Parathyroid adenoma (tissue), 2 donors: ENCODE measurements around the gene ANKS1A.

Experiments
- H2AFZ ChIP-seq: fragments of 300-600 bp; sonication (generic); one replicate; pipeline ENCODE4 v1.7.0; 2017; ENCODE audit warnings: antibody characterized with exemption, mild to moderate bottlenecking
- H3K27ac ChIP-seq: fragments of 300-600 bp; sonication (generic); one replicate; pipeline ENCODE4 v1.7.0; 2017
- H3K27me3 ChIP-seq: fragments of 300-600 bp; sonication (generic); one replicate; pipeline ENCODE4 v1.7.0; 2017; ENCODE audit warnings: low read length; ENCODE audit not compliant: control insufficient read depth, insufficient read depth
- H3K36me3 ChIP-seq: fragments of 300-600 bp; sonication (generic); one replicate; pipeline ENCODE4 v1.7.0; 2017; ENCODE audit warnings: low read length; ENCODE audit not compliant: control insufficient read depth, insufficient read depth
- H3K4me1 ChIP-seq: fragments of 300-600 bp; sonication (generic); one replicate; pipeline ENCODE4 v1.7.0; 2017; ENCODE audit warnings: control low read depth
- H3K4me2 ChIP-seq: fragments of 300-600 bp; sonication (generic); one replicate; pipeline ENCODE4 v1.7.0; 2017; ENCODE audit warnings: low read length
- H3K4me3 ChIP-seq: fragments of 300-600 bp; sonication (generic); one replicate; pipeline ENCODE4 v1.7.0; 2017; ENCODE audit warnings: low read depth, low read length
- H3K79me2 ChIP-seq: fragments of 300-600 bp; sonication (generic); one replicate; pipeline ENCODE4 v1.7.0; 2017; ENCODE audit warnings: control low read depth
- H3K9ac ChIP-seq: fragments of 300-600 bp; sonication (generic); one replicate; pipeline ENCODE4 v1.7.0; 2017; ENCODE audit warnings: mild to moderate bottlenecking
- H3K9me3 ChIP-seq: fragments of 300-600 bp; sonication (generic); one replicate; pipeline ENCODE4 v1.7.0; 2017; ENCODE audit warnings: low read length; ENCODE audit not compliant: control insufficient read depth
- TF ChIP-seq, protein P1 (sequence below): fragments of 300-600 bp; sonication (generic); IDR thresholded peaks from one replicate; pipeline ENCODE4 v1.7.0; 2017; ENCODE audit warnings: antibody characterized with exemption, mild to moderate bottlenecking
- donor health status: primary hyperparathyroidism.

ANKS1A gene

GRCh38 chr6:34914358-34914757 lies 25.3 kb downstream of the ANKS1A start:
- H3K4me1 ChIP-seq, result no peaks in the 10 kb centered on the region
- H3K79me2 ChIP-seq, result peaks cover 17% of the 10 kb centered on the region
- no peak overlapping the region for H3K27ac ChIP-seq
- H3K27me3 ChIP-seq, result no peaks in the 10 kb centered on the region
- no peak overlapping the region for H3K4me3 ChIP-seq
- H3K9me3 ChIP-seq, result no peaks in the 10 kb centered on the region
- H3K4me2 ChIP-seq, result no peak overlapping the region
- no peak overlapping the region for H2AFZ ChIP-seq
- no peak overlapping the region for H3K9ac ChIP-seq
- TF ChIP-seq, protein P1, sequence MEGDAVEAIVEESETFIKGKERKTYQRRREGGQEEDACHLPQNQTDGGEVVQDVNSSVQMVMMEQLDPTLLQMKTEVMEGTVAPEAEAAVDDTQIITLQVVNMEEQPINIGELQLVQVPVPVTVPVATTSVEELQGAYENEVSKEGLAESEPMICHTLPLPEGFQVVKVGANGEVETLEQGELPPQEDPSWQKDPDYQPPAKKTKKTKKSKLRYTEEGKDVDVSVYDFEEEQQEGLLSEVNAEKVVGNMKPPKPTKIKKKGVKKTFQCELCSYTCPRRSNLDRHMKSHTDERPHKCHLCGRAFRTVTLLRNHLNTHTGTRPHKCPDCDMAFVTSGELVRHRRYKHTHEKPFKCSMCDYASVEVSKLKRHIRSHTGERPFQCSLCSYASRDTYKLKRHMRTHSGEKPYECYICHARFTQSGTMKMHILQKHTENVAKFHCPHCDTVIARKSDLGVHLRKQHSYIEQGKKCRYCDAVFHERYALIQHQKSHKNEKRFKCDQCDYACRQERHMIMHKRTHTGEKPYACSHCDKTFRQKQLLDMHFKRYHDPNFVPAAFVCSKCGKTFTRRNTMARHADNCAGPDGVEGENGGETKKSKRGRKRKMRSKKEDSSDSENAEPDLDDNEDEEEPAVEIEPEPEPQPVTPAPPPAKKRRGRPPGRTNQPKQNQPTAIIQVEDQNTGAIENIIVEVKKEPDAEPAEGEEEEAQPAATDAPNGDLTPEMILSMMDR, result no peak
- no peaks in the 10 kb centered on the region for H3K36me3 ChIP-seq

DNA sequence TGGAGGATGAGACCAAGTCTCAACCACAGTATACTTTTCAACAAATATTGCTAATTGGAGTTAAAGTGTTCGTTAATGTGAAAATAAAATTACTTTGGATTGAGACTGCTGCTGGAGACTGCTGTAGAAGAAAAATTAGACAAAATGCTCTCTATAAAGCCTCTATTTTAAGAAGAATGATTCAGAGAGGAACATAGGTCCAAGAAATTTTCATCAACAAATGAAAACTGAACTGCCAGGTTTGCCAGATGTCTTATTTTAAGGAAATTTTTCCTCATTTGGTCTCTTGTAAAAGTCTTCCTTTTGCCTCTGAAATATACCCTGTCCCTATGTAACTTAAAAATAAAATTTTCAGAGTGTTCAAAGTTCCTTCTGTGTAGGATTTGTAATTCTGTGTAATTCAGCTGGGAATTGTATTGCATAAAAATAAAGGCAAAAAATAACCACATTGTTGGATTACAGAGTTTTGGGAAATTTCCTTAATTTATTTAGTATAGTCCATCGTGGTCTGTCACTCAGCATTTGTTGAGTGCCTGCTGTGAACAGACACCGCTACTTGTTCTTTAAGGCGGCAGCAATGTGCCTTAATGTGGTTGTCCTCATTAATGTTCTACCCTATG lies 27.4 kb downstream of the ANKS1A start:
- no peak overlapping the region for H3K9ac ChIP-seq
- H3K27ac ChIP-seq, result no peak overlapping the region
- TF ChIP-seq, protein P1, result no peak

DNA sequence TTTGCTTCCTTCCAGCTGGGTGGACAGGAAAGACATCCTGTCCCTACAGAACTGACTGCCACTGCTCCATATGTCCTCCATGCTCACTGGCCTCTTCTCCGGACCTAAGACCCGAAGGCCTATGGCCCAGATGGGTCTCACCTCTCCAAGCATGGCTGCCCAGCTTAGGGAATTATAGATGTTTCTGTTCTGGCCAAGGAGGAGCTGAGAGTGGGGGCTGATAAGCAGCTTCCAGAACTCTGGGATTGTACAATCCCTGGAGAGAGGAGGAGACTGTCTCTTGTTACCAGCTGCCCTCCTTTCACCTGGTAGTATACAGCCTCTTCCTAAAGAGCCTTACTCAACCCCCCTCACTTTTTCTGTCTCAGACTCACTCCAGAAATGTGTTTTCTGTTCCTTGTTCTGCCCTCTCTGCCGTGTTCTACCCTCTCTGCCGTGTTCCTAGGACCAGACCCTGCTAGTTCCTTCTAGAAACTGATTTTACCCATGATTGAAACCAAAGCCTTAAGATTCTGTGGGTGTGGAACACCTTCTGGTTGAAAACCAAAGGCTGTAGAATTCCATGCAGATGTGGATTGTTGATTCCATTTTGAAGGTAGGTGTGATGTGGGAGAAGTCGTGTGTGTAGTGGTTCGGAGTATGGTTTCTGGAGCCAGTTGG lies 28.7 kb downstream of the ANKS1A start:
- H3K79me2 ChIP-seq, result peaks cover 10% of the 10 kb centered on the region
- H3K4me3 ChIP-seq, result no peak overlapping the region
- H3K4me2 ChIP-seq, result no peak overlapping the region
- H3K4me1 ChIP-seq, result no peaks in the 10 kb centered on the region
- no peak overlapping the region for H3K27ac ChIP-seq
- H3K9me3 ChIP-seq, result no peaks in the 10 kb centered on the region
- TF ChIP-seq, protein P1, result no peak
- no peak overlapping the region for H2AFZ ChIP-seq
- H3K27me3 ChIP-seq, result no peaks in the 10 kb centered on the region
- H3K36me3 ChIP-seq, result no peaks in the 10 kb centered on the region
- no peak overlapping the region for H3K9ac ChIP-seq

More for the DNA sequence above, 27.4 kb downstream of the ANKS1A start:
- no peak overlapping the region for H2AFZ ChIP-seq
- H3K36me3 ChIP-seq, result no peaks in the 10 kb centered on the region
- H3K27me3 ChIP-seq, result no peaks in the 10 kb centered on the region
- no peak overlapping the region for H3K4me2 ChIP-seq
- peaks cover 10% of the 10 kb centered on the region for H3K79me2 ChIP-seq
- H3K4me1 ChIP-seq, result no peaks in the 10 kb centered on the region
- no peak overlapping the region for H3K4me3 ChIP-seq
- H3K9me3 ChIP-seq, result no peaks in the 10 kb centered on the region

DNA sequence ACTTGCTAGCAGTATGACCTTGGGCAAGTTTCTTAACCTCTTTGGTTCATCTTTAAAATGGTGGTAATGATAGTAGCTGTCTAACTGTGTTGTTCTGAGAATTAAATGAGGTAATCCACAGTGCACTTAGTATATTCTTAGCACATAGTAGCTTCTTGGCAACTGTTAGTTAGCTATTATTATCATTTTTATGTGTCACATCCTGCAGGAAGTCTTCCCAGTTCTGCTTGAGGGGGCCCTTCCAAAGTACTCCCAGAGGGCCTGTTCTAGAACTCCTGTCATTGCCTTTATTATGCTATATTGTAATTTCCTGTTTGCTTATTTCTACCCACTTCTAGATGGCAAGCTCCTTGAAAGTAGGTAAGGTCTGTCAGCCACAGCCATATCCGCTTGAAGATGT lies 30.6 kb downstream of the ANKS1A start:
- Histone ChIP-seq H3K27me3 (no peaks in the 10 kb centered on the region), H3K9ac (no peak overlapping the region), H2AFZ (no peak overlapping the region), H3K4me1 (no peaks in the 10 kb centered on the region), H3K4me2 (no peak overlapping the region), H3K27ac (no peak overlapping the region), H3K79me2 (peaks cover 15% of the 10 kb centered on the region), H3K36me3 (no peaks in the 10 kb centered on the region), H3K4me3 (no peak overlapping the region), H3K9me3 (no peaks in the 10 kb centered on the region)
- TF ChIP-seq, protein P1, result no peak

GRCh38 chr6:34920097-34920496 lies 31.0 kb downstream of the ANKS1A start:
- peaks cover 14% of the 10 kb centered on the region for H3K79me2 ChIP-seq
- TF ChIP-seq, protein P1, result no peak
- H3K36me3 ChIP-seq, result no peaks in the 10 kb centered on the region
- H3K4me1 ChIP-seq, result no peaks in the 10 kb centered on the region
- no peaks in the 10 kb centered on the region for H3K27me3 ChIP-seq
- H3K4me3 ChIP-seq, result no peak overlapping the region
- H3K9ac ChIP-seq, result no peak overlapping the region
- no peaks in the 10 kb centered on the region for H3K9me3 ChIP-seq
- H3K27ac ChIP-seq, result no peak overlapping the region
- no peak overlapping the region for H3K4me2 ChIP-seq
- no peak overlapping the region for H2AFZ ChIP-seq
